Measurements from ENCODE around the gene CLEC1A.

DNA sequence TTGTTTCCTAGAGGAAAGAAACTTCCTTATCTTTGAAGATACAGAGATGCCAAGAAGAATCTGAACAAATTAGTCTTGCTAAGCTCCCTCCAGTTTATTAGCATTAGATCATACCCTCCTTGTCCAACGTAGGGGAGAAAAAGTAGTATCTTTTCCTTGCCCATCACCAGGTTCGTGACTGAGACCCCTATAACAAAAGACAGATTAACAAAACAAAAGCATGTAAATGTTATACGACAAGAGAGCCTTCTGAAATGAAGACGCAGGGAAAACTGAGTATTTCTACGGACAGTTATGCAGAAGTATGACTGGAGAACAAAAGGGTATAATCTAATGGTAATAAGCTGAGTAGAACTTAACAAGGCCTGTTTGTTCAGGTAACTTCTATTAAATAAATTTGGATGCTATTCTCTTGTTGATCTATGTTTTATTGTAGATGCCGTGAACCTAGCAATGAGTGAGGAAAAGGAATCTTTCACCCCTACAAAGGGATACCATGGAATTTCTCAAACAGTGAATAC is 34.1 kb upstream of the CLEC1A start:
- TF ChIP-seq CTCF (IDR thresholded peaks at IDR 0.05) (no peak), POLR2A (IDR thresholded peaks at IDR 0.05) (no peak)
